ENCODE results near the gene PYGL.

Gene PYGL

GRCh38 chr14:50882932-50883826 lies 61.1 kb downstream of the PYGL start (continued):
- no peak for TF ChIP-seq AEBP2 (tag by site-specific recombination; IDR thresholded peaks at IDR 0.05; ENCODE audit: borderline replicate concordance)
- TF ChIP-seq ZNF18 (tag by site-specific recombination; IDR thresholded peaks at IDR 0.05) = no peak
- no peak for TF ChIP-seq ZNF404 (tag by site-specific recombination; IDR thresholded peaks at IDR 0.05)
- TF ChIP-seq ZNF335 (tag by site-specific recombination; conservative IDR thresholded peaks at IDR 0.05) = no peak

GRCh38 chr14:50875359-50876070 lies 68.8 kb downstream of the PYGL start:
- Histone ChIP-seq H3K27ac (ENCODE audit: extremely low read depth, low read depth, low read length) (no peak overlapping the region), H3K4me3 (ENCODE audit: low read depth, low read length) (no peak overlapping the region), H3K36me3 (ENCODE audit: control insufficient read depth in 2 of 2, insufficient read depth in 1 of 2, low read length in 2 of 2) (no peaks in the 10 kb centered on the region), H3K4me1 (ENCODE audit: control insufficient read depth, insufficient read depth, low read length) (no peaks in the 10 kb centered on the region), H3K9me3 (ENCODE audit: control insufficient read depth, insufficient read depth, low read depth, low read length) (no peaks in the 10 kb centered on the region)
- ChIA-PET POLR2A (no interaction called here), CTCF (interaction anchor here (0.5 to 1.0 kb wide), 2 partner anchors 13 to 220 kb away, joined by 3 to 4 read pairs; no protein-coding TSS in a partner anchor)
- TF ChIP-seq TRIM28 (IDR thresholded peaks at IDR 0.05; ENCODE audit: borderline replicate concordance, low read length) = no peak
- TF ChIP-seq INSM2 (tag by site-specific recombination; IDR thresholded peaks at IDR 0.05) = no peak
- TF ChIP-seq KLF1 (tag by site-specific recombination; IDR thresholded peaks at IDR 0.05) = no peak
- TF ChIP-seq ZNF416 (tag by site-specific recombination; IDR thresholded peaks at IDR 0.05) = no peak
- TF ChIP-seq ZNF133 (tag by site-specific recombination; IDR thresholded peaks at IDR 0.05) = no peak
- no peak for TF ChIP-seq ZNF623 (tag by site-specific recombination; IDR thresholded peaks at IDR 0.05)
- no peak for TF ChIP-seq HIC1 (tag by site-specific recombination; IDR thresholded peaks at IDR 0.05)
- no peak for TF ChIP-seq ZFP3 (tag by site-specific recombination; IDR thresholded peaks at IDR 0.05; ENCODE audit: low read depth)
- no peak for TF ChIP-seq SP2 (tag by site-specific recombination; IDR thresholded peaks at IDR 0.05)
- TF ChIP-seq MZF1 (tag by site-specific recombination; IDR thresholded peaks at IDR 0.05; ENCODE audit: borderline replicate concordance) = no peak

- no peak overlapping the region for H3K4me3 ChIP-seq (ENCODE audit: low read depth, low read length)
- H3K4me1 ChIP-seq (ENCODE audit: control insufficient read depth, insufficient read depth, low read length) = no peaks in the 10 kb centered on the region
- CTCF ChIA-PET = interaction anchor here (0.6 to 1.0 kb wide), 2 partner anchors 13 to 33 kb away, joined by 3 to 5 read pairs; no protein-coding TSS in a partner anchor
- H3K36me3 ChIP-seq (ENCODE audit: control insufficient read depth in 2 of 2, insufficient read depth in 1 of 2, low read length in 2 of 2) = no peaks in the 10 kb centered on the region
- H3K9me3 ChIP-seq (ENCODE audit: control insufficient read depth, insufficient read depth, low read depth, low read length) = no peaks in the 10 kb centered on the region
- POLR2A ChIA-PET = no interaction called here
- no peak overlapping the region for H3K27ac ChIP-seq (ENCODE audit: extremely low read depth, low read depth, low read length)
- no peak for TF ChIP-seq ZNF626 (tag by site-specific recombination; IDR thresholded peaks at IDR 0.05)
- no peak for TF ChIP-seq ZSCAN23 (tag by site-specific recombination; IDR thresholded peaks at IDR 0.05)
- TF ChIP-seq INSM2 (tag by site-specific recombination; IDR thresholded peaks at IDR 0.05) = no peak
- TF ChIP-seq ZNF660 (tag by site-specific recombination; IDR thresholded peaks at IDR 0.05) = no peak
- no peak for TF ChIP-seq ZNF549 (tag by site-specific recombination; IDR thresholded peaks at IDR 0.05)
- TF ChIP-seq BCL6B (tag by site-specific recombination; IDR thresholded peaks at IDR 0.05) = no peak
- TF ChIP-seq ZNF426 (tag by site-specific recombination; IDR thresholded peaks at IDR 0.05) = no peak
- no peak for TF ChIP-seq BCL11B (tag by site-specific recombination; IDR thresholded peaks at IDR 0.05; ENCODE audit: low read depth)
Measured at GRCh38 chr14:50874757-50875156, 69.5 kb downstream of the PYGL start.
